HEK293T (cell line): ENCODE data around the gene GCDH.
A peak's percentile ranks its signal among the peaks of the same experiment; 100 is the strongest.

Experiments
- CTCF ChIA-PET: fragments of 350-600 bp; formaldehyde crosslinking; extraction: SDS; loops from one replicate; lab custom pipeline; 2021; ENCODE audit warnings: antibody characterized with exemption, inconsistent platforms; lab: Yijun Ruan, JAX
- POLR2A ChIA-PET: fragments of 350-600 bp; formaldehyde crosslinking; extraction: SDS; loops from one replicate; lab custom pipeline; 2020; ENCODE audit warnings: antibody characterized with exemption, inconsistent platforms; lab: Yijun Ruan, JAX
- DNase-seq: peaks from one replicate; pipeline ENCODE4 v3.0.0; 2012; ENCODE audit warnings: mixed read lengths; ENCODE audit errors: extremely low spot score
- ARNT ChIP-seq: fragments of 450-650 bp; IDR thresholded peaks from 2 replicates; pipeline ENCODE4 v1.6.1; 2017; ENCODE audit warnings: mild to moderate bottlenecking
- BHLHE40 ChIP-seq: fragments of 450-650 bp; IDR thresholded peaks from 2 replicates; pipeline ENCODE4 v1.6.1; 2016; ENCODE audit warnings: mild to moderate bottlenecking, moderate library complexity, borderline replicate concordance
- CTBP1 ChIP-seq: fragments of 450-650 bp; IDR thresholded peaks from 2 replicates; pipeline ENCODE4 v1.6.1; 2016; ENCODE audit warnings: borderline replicate concordance
- ELF4 ChIP-seq: fragments of 450-650 bp; IDR thresholded peaks from 2 replicates; pipeline ENCODE4 v1.6.1; 2017; ENCODE audit warnings: antibody characterized with exemption
- FOXA1 ChIP-seq: fragments of 450-650 bp; IDR thresholded peaks from 2 replicates; pipeline ENCODE4 v1.6.1; 2016; ENCODE audit warnings: mild to moderate bottlenecking
- FOXK2 ChIP-seq: fragments of 450-650 bp; IDR thresholded peaks from 2 replicates; pipeline ENCODE4 v1.6.1; 2016; ENCODE audit warnings: mild to moderate bottlenecking
- FOXM1 ChIP-seq: fragments of 450-650 bp; IDR thresholded peaks from 2 replicates; pipeline ENCODE4 v1.6.1; 2017; ENCODE audit warnings: mild to moderate bottlenecking, borderline replicate concordance
- HDGF ChIP-seq: fragments of 450-650 bp; IDR thresholded peaks from 2 replicates; pipeline ENCODE4 v1.6.1; 2017; ENCODE audit warnings: antibody characterized with exemption, borderline replicate concordance
- L3MBTL2 ChIP-seq: fragments of 450-650 bp; conservative IDR thresholded peaks from 2 replicates; pipeline ENCODE4 v1.6.1; 2016; ENCODE audit warnings: mild to moderate bottlenecking
- LEF1 ChIP-seq: fragments of 450-650 bp; IDR thresholded peaks from 2 replicates; pipeline ENCODE4 v1.6.1; 2017; ENCODE audit warnings: mild to moderate bottlenecking, borderline replicate concordance
- NFRKB ChIP-seq: fragments of 450-650 bp; IDR thresholded peaks from 2 replicates; pipeline ENCODE4 v1.6.1; 2016; ENCODE audit warnings: mild to moderate bottlenecking, moderate library complexity
- PKNOX1 ChIP-seq: fragments of 450-650 bp; IDR thresholded peaks from 2 replicates; pipeline ENCODE4 v1.6.1; 2016
- SP1 ChIP-seq: fragments of 450-650 bp; IDR thresholded peaks from 2 replicates; pipeline ENCODE4 v1.6.1; 2017
- SUZ12 ChIP-seq: fragments of 450-650 bp; IDR thresholded peaks from 2 replicates; pipeline ENCODE4 v1.6.1; 2016; ENCODE audit warnings: mild to moderate bottlenecking
- TARDBP ChIP-seq: fragments of 450-650 bp; IDR thresholded peaks from 2 replicates; pipeline ENCODE4 v1.6.1; 2016
- ZNF384 ChIP-seq: fragments of 450-650 bp; IDR thresholded peaks from 2 replicates; pipeline ENCODE4 v1.6.1; 2016

Gene GCDH

GRCh38 chr19:12882589-12882988 is 8.4 kb upstream of the GCDH start:
- ChIA-PET POLR2A (interaction anchor here (1.8 to 3.5 kb wide), 3 partner anchors 8 to 51 kb away, joined by 4 to 26 read pairs (median 10); partner anchors contain the start of genes FARSA and GCDH), CTCF (interaction anchor here (0.7 to 1.4 kb wide), 3 partner anchors 31 to 83 kb away, joined by 3 to 6 read pairs (median 4); no protein-coding TSS in a partner anchor)
- DNase-seq = no peak
- TF ChIP-seq TARDBP (no peak), FOXA1 (no peak), FOXM1 (no peak), NFRKB (no peak), CTBP1 (no peak), PKNOX1 (no peak), ARNT (no peak), SUZ12 (no peak), BHLHE40 (no peak), FOXK2 (no peak), SP1 (no peak), ZNF384 (no peak), LEF1 (no peak), HDGF (no peak), ELF4 (no peak)

GRCh38 chr19:12884202-12884601 is 6.8 kb upstream of the GCDH start:
- CTCF ChIA-PET = no interaction called here
- no peak for TF ChIP-seq NFRKB
- TF ChIP-seq SUZ12 = no peak
- no peak for TF ChIP-seq ZNF384
- TF ChIP-seq PKNOX1 = no peak
- no peak for TF ChIP-seq CTBP1
- DNase-seq = no peak
- POLR2A ChIA-PET = interaction anchor here (1.6 kb wide), 1 partner anchor 29 kb away, joined by 4 read pairs; no protein-coding TSS in a partner anchor

GRCh38 chr19:12884627-12884925 is 6.4 kb upstream of the GCDH start:
- no peak for TF ChIP-seq BHLHE40
- DNase-seq = no peak
- ChIA-PET POLR2A (interaction anchor here (1.6 kb wide), 1 partner anchor 29 kb away, joined by 4 read pairs; no protein-coding TSS in a partner anchor), CTCF (no interaction called here)

GRCh38 chr19:12884926-12885748 is 5.8 kb upstream of the GCDH start:
- TF ChIP-seq TARDBP (no peak), PKNOX1 (no peak), L3MBTL2 (peak; percentile 87)
- ChIA-PET POLR2A (interaction anchor here (1.6 kb wide), 1 partner anchor 28 kb away, joined by 4 read pairs; no protein-coding TSS in a partner anchor), CTCF (no interaction called here)
- DNase-seq = peak; percentile 42

GRCh38 chr19:12885749-12886650 is 5.0 kb upstream of the GCDH start:
- CTCF ChIA-PET = no interaction called here
- POLR2A ChIA-PET = interaction anchor here (1.6 kb wide), 1 partner anchor 27 kb away, joined by 4 read pairs; no protein-coding TSS in a partner anchor
- no peak for TF ChIP-seq CTBP1
- no peak for TF ChIP-seq ARNT
- TF ChIP-seq ZNF384 = no peak
- no peak for TF ChIP-seq PKNOX1
- no peak for TF ChIP-seq SP1
- no peak for TF ChIP-seq NFRKB
- TF ChIP-seq LEF1 = no peak
- TF ChIP-seq FOXA1 = no peak
- no peak for TF ChIP-seq L3MBTL2
- TF ChIP-seq SUZ12 = no peak
- no peak for TF ChIP-seq TARDBP
- no peak for TF ChIP-seq ELF4
- no peak for TF ChIP-seq FOXM1
- no peak for TF ChIP-seq FOXK2
- no peak for TF ChIP-seq HDGF
- TF ChIP-seq BHLHE40 = no peak
- no peak for DNase-seq

- no peak for TF ChIP-seq SUZ12
- no peak for TF ChIP-seq NFRKB
- no peak for TF ChIP-seq LEF1
- no peak for TF ChIP-seq ELF4
- TF ChIP-seq L3MBTL2 = no peak
- TF ChIP-seq ARNT = no peak
- no peak for TF ChIP-seq FOXA1
- TF ChIP-seq FOXK2 = no peak
- no peak for TF ChIP-seq BHLHE40
- TF ChIP-seq HDGF = no peak
- TF ChIP-seq FOXM1 = no peak
- no peak for TF ChIP-seq ZNF384
- TF ChIP-seq PKNOX1 = no peak
- no peak for TF ChIP-seq CTBP1
- no peak for TF ChIP-seq TARDBP
- no peak for DNase-seq
- ChIA-PET CTCF (no interaction called here), POLR2A (no interaction called here)
These were observed 4.3 kb upstream of the GCDH start for GRCh38 chr19:12886651-12886968.
